Activated naive CD4-positive, alpha-beta T cell treated with anti-CD3 and anti-CD28 coated beads, Interleukin-2, amount 50 U/mL, for 16 hours (primary cell): ENCODE data around the gene PRR35.
"Not testable (repeated sequence)": the region's sequence is repeated elsewhere in the genome, so short reads cannot be mapped to it uniquely, and the experiment has no call there.

Source experiments
- DNase-seq: peaks from one replicate; pipeline ENCODE4 v3.0.0-alpha.2; 2020

PRR35 gene

DNA sequence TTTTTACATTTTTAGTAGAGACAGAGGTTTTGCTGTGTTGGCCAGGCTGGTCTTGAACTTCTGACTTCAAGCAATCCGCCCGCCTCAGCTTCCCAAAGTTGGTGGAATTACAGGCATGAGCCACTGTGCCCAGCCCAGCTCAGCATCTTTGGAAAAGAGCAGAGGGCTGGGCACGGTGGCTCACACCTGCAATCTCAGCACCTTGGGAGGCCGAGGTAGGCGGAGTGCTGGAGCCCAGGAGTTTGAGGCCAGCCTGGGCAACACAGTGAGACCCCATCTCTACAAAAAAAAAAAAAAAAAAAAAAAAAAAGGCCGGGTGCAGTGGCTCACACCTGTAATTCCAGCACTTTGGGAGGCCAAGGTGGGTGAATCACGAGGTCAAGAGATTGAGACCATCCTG is 37.5 kb downstream of the PRR35 start:
- DNase-seq = not testable (repeated sequence)

DNA sequence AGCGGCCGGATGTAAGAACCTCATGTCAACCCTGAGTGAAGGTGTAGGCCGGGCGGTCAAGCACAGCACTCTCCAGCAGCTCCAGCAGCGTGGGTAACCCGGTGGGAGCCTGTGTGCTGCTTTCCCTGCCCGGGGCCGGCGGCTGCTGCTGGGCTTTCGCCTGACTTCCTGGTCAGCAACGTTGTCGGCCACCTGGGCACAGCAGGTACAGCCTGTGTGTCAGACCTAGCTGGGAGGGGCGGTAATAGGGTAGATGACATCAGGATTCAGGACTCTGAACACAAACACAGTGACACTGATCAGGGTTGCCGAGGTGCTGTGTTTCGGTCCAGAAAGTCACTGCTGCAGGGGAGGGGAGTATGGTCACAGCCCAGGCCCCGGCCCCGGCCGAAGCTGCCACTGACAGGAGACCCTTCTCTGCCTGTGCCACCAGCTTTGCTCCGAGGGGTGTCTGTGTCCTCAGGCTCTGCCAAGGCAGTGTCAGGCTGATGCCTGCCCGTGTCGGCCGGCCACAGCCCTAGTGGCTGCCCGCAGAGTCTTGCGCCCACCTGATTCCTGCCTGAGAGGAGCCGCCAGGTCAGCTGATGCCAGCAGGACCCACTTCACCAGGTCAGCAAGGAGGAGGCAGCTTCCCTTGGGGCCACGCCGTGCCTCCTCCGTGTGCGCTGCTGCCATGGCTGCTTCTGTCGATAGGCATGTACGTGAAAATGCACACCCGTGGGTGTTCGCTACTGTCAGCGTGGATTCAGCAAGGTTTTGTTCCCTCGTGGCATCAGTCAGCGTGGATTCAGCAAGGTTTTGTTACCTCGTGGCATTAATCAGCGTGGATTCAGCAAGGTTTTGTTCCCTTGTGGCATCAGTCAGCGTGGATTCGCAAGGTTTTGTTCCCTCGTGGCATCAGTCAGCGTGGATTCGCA is 38.9 kb downstream of the PRR35 start:
- DNase-seq = no peak

DNA sequence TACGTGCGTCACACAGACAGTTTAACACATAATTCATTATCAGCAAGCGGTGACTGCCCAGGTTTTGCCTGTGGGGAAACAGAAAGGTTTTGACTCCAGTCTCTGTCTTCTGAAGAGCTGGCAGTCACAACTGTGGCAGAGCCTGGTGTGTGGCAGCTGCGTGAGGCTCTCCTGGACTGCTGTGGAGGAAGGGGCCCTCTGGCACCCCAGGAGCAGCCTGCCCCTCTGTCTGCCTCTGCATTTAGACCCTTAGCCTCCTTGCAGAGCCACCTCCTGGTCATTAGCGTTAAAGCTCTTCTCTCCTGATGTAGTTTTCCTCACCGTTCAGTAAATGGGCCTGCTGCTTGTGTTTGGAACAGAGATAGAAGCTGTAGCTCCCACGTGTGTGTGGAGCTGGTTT is 40.6 kb downstream of the PRR35 start:
- DNase-seq = no peak

DNA sequence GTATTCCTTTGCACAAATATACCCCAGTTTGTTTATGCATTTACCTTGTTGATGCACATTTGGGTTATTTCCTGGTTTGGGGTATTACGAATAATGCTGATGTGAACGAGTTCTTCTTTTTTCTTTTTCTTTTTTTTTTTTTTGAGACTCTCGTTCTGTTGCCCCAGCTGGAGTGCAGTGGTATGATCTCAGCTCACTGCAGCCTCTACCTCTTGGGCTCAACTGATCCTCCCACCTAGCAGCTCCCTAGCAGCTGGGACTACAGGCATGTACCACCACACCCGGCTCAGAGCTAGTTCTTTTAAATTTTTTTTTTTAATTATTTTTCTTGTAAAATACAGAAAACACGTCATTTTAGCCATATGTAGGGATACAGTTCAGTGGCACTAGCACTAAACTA is 43.7 kb downstream of the PRR35 start:
- no peak for DNase-seq

DNA sequence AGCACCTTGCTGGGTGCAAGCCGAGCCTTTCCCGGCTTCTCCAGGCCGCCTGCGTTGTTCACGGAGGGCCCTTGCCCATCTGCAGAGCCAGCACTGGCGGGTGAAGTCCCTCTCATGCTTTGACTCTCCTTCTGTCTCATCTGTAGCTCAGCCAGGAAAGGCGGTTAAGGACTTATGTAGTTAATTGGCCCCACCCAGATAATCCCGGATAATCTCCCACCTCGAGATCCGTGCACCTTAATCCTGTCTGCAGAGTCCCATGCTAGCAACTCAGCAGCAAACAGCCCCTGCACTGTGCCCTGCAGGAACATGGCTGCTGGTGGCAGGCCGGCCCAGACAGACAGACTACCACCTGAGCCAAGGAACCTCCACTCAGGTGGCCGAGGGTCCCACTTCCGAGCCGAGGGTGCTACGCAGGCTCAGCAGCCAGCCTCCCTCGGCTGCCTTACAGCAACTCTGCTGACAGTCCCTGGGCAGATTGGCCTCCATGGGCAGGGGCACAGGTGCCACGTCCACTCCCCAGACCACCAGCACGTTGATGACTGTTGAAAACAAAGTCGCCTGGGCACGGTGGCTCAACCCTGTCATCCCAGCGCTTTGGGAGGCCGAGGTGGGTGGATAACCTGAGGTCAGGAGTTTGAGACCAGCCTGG is 46.6 kb downstream of the PRR35 start:
- DNase-seq = no peak

DNA sequence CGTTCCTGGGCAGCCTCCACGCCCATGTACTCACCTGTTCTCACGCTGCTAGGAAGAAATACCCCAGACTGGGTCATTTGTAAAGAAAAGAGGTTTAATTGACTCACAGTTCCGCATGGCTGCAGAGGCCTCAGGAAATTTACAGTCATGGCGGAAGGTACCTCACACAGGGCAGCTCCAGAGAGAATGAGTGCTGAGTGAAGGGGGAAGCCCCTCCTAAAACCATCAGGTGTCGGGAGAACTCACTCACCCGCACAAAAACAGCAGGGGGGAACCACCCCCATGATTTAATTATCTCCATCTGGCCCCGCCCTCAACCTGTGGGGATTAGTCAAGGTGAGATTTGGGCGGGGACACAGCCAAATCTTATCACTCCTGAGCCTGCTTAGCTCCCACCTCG is 47.8 kb downstream of the PRR35 start:
- peak; percentile 40 for DNase-seq

DNA sequence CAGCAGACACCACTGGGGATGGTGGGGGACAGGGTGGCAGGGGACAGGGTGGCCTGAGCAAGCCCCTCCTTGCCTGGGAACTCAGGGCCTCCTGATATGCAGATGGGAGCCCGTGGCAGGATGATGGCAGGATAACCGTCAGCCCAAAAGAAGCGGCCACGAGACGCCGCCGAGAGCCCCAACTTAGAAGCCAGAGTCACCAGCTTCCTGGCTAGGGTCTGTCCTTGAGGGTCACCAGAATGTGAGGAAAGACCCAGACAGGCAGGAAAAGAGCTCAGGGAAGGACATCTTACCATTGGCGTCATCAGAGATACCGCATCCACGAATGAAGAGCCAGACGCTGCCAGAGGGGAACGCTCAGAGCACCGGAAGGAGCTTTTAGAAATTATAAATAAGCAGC is 49.1 kb downstream of the PRR35 start:
- no peak for DNase-seq

DNA sequence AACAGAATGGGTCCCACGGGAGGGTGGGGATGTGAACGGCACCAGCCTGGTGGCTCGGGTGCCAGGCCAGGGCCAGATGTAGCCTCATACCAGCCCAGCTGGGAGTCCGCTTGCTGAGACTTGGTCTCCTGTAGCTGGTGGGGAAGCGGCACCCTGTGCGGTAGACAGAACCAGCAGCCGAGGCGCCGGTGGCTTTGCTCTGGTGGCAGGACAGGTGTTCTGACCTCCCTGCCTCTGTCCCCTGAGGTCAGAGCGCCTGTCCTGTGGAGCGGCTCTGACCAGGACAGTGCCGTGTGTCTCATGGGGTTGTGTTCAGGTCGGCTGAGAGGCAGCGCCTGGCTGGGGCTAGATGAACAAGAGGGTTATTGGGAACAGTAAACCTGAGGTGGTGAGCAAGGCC is 49.8 kb downstream of the PRR35 start:
- DNase-seq = no peak

DNA sequence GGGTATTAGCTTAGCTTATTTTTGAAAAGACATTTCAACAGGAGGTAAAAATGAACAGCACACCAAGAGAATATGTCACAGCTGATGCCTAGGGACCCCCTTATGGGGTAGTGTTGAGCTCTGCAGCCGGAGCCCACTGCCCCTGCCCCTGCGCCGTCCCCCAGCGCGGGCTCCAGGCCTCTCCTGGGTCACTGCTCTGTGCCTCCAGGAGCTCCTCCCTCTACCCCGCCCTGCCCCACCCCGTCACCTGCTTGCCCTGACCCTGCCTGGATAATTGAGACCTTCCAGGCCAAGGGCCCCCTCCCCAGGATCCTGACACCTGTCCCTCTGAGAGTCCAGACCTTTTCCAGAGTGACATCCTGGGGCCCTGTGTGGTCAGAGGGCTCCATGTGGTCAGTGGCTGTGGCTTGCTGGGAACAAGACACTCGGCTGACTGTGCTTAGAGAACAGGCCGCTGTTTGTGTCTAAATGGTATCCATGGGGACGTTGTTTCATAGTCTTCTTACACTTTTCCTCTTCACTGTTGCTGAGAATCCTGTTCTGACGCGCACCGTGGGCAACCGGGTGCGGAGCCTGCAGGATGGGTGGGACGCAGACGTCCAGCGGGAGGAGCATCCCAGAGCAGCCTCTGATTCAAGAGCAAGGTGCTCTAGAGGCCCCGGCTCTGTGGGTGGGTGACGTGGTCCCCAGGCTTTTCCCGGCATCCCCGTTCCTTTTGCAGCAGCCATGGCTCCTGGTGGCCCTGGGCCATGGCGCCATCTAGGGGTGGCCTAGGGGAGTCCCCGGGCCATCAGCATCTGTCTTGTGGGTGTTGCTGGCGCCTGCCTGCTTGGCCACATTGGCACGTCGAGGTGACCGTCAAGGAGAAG is 50.6 kb downstream of the PRR35 start:
- peak; percentile 64 for DNase-seq

DNA sequence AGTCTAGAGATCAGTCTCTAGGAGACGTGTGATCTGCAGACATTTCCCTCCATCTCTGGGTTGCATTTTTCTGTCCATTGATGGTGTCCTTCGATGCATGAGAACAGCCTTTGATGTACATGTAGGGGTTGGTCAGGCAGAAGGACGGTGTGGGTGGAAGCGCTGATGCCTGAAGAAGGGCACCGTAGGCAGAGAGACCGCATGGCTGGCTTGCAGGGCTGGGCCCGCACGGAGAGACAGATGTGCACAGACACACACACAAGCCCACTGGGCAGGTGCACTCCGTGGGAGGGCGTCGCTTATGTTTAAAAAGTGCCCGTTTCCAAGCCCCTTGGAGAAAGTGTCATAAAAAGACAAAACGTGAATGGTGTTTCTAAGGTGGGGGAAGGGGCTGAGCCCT is 54.9 kb downstream of the PRR35 start:
- DNase-seq = no peak
